ENCODE data around the gene NABP1.

GRCh38 chr2:191682126-191682525 is 4.2 kb downstream of the NABP1 start:
- TF ChIP-seq CTCF (IDR thresholded peaks at IDR 0.05; ENCODE audit: poor library complexity, severe bottlenecking): no peak
- TF ChIP-seq POLR2AphosphoS5 (IDR thresholded peaks at IDR 0.05): no peak
- TF ChIP-seq EZH2 (IDR thresholded peaks at IDR 0.05; ENCODE audit: borderline replicate concordance, insufficient read depth, low read length, poor library complexity, severe bottlenecking): no peak
- no peak for TF ChIP-seq EP300 (conservative IDR thresholded peaks at IDR 0.05; ENCODE audit: poor library complexity, severe bottlenecking)
- no peak for TF ChIP-seq REST (IDR thresholded peaks at IDR 0.05; ENCODE audit: borderline replicate concordance)
- no peak for TF ChIP-seq TAF1 (IDR thresholded peaks at IDR 0.05; ENCODE audit: low read depth)
- TF ChIP-seq RAD21 (conservative IDR thresholded peaks at IDR 0.05): no peak
- no peak for TF ChIP-seq MXI1 (conservative IDR thresholded peaks at IDR 0.05; ENCODE audit: poor library complexity, severe bottlenecking)
- no peak for TF ChIP-seq SMC3 (conservative IDR thresholded peaks at IDR 0.05; ENCODE audit: poor library complexity)

Data from neural cell (in vitro differentiated cells).